Suprapubic skin (tissue), 4 donors: ENCODE results near the gene VASP.

Experiments used
- EP300 ChIP-seq: sonication (generic); formaldehyde crosslinking; IDR thresholded peaks from one replicate; pipeline ENCODE4 v1.6.1; 2017; ENCODE audit warnings: antibody characterized with exemption
- POLR2A ChIP-seq, 2 donors: fragments of 450-650 bp; IDR thresholded peaks; one replicate each; pipeline ENCODE4 v1.6.1; 2017; ENCODE audit warnings: antibody characterized with exemption in 2 of 2, mild to moderate bottlenecking in 2 of 2, moderate library complexity in 2 of 2
- POLR2AphosphoS5 ChIP-seq, 3 donors: sonication (generic); formaldehyde crosslinking; IDR thresholded peaks; one replicate each; pipeline ENCODE4 v1.6.1; 2017; ENCODE audit warnings: antibody characterized with exemption in 3 of 3
- TF ChIP-seq, protein P1 (sequence below), 2 donors: fragments of 200-600 bp in 1 of 2; fragments of 450-650 bp in 1 of 2; sonication (generic) in 1 of 2; IDR thresholded peaks; one replicate each; pipeline ENCODE4 v1.5.1; 2016 to 2019; ENCODE audit warnings: antibody characterized with exemption in 2 of 2, mild to moderate bottlenecking in 1 of 2, moderate library complexity in 1 of 2

DNA sequence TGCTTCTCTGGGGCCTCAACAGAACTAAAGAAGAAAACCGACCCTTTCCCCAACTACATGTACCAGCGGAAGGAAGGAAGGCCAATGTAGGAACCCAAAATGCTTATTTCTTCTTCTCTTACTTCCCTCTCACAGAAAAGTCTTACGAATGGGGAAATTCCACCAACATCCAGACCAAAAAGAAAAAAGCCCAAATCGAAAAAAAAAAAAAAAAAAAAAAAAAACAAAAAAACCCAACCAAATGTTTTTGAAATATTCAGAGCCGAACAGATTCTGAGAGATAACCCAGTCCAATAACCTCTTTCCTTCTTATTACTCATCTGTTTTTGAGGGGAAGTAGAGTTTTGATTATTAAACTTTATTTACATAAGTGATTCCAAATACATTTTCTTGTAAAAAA lies 5.2 kb upstream of the VASP start:
- TF ChIP-seq, protein P1, sequence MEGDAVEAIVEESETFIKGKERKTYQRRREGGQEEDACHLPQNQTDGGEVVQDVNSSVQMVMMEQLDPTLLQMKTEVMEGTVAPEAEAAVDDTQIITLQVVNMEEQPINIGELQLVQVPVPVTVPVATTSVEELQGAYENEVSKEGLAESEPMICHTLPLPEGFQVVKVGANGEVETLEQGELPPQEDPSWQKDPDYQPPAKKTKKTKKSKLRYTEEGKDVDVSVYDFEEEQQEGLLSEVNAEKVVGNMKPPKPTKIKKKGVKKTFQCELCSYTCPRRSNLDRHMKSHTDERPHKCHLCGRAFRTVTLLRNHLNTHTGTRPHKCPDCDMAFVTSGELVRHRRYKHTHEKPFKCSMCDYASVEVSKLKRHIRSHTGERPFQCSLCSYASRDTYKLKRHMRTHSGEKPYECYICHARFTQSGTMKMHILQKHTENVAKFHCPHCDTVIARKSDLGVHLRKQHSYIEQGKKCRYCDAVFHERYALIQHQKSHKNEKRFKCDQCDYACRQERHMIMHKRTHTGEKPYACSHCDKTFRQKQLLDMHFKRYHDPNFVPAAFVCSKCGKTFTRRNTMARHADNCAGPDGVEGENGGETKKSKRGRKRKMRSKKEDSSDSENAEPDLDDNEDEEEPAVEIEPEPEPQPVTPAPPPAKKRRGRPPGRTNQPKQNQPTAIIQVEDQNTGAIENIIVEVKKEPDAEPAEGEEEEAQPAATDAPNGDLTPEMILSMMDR (IDR thresholded peaks at IDR 0.05), result no peak
- TF ChIP-seq POLR2A (IDR thresholded peaks at IDR 0.05), result no peak
- no peak for TF ChIP-seq EP300
- no peak for TF ChIP-seq POLR2AphosphoS5 (IDR thresholded peaks at IDR 0.05)
